Central memory CD4-positive, alpha-beta T cell (primary cell): ENCODE results near the gene LITAF.

ENCODE experiments used
- DNase-seq: peaks from one replicate; pipeline ENCODE4 v3.0.0; 2022
- total RNA-seq, 3 experiments: gene quantifications; one replicate each; lab custom pipeline; 2026; lab: John Stamatoyannopoulos, UW

The LITAF gene
- 87.8 to 156 (median 150) reads per million in 3 experiments for total RNA-seq

GRCh38 chr16:11586856-11587642 lies at the start of gene LITAF:
Gene LITAF, minus strand, starts transcription at chr16:11586919. Its CDS starts 30,189 bp downstream, at chr16:11556730.
- DNase-seq, result peak; percentile 50

DNA sequence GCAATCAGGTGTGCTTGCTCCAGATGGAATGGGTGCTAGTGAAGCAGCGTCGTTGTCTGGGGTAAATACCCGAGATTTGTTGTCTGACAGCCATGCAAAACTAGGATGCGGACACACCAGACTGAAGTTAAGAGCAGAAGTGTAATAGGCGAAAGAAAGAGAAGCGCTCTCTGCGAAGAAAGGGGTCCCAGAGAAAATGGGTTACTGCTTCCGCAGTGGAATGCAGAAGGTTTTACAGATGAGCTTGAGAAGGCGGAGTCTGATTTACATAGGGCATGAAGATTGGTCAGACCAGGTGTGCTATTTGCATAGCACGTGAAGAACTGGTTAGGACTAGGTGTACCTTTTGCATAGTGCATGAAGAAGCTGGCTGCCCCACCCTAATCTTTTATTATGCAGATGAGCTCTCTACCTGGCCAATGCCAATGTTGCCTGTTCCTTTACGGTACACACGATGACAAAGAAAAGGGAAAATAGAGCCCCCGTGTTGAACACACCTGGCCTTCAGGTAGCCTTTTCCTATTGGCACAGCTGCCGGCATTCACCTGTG lies 49.5 kb upstream of the LITAF start:
- peak; percentile 9 for DNase-seq

DNA sequence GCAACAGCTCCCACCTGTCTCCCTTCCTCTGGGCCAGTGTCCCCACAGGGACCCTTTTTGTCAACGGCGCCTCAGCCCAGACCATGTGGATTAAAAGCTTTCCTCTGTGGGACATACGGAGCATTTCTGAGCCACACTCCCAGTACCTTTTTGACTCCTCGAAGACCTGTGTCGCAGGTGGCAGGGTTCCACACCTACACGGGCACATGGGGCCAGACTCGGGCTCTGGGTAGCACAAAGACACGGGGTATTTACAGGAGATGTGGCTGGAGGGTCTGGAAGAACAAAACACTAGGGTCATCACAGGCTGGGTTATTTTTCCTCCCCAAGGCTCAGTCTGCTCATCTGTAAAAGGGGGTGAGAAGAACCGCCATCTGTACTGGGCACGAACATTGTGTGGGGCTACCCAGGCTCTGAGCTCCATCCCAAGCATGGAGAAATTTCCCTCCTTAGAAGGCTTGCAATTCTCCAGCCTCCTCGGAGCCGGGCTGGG lies 49.0 kb upstream of the LITAF start:
- no peak for DNase-seq

DNA sequence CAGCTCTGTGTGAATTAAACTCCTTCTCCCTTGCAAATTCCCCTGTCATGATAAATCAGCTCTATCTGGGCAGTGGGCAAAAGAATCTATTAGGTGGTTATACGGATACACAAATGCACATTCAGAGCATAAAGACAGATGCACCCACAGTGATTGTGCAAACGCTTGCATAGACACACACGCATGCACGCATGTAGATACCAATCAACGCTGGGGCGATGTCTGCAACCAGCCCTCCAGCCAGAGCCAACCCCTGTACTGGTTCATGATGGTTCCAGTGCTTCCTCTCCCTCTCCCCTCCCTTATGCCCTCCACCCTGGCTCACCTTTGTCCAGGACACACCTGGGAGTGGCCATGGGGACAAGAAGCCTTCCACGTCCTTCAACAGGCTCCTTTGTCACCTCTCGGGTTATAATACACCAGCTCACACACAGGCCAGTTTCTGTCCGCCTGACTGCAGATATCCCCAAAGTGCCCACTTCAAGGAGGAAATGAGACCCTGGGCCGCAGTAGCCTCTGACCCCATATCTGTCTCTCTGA lies 48.5 kb upstream of the LITAF start:
- DNase-seq, result no peak

DNA sequence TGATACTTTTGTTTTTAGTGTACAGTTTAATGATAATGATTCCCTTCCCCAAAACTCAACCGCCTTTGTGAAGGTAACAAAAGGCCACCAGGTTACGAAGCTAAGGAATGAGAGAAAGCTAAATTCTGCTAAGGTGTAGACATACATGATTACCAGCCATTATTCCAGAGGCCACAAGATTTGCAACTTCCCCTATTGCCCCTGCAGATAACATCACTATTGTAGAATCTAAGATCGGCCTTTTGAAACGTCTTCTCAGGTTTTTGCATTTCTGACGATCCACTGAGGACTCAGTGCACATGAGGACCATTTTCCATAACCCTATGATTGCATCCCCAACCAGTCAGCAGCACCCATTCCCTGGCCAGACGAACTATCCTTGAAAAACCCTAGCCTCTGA lies 47.6 kb upstream of the LITAF start:
- no peak for DNase-seq

DNA sequence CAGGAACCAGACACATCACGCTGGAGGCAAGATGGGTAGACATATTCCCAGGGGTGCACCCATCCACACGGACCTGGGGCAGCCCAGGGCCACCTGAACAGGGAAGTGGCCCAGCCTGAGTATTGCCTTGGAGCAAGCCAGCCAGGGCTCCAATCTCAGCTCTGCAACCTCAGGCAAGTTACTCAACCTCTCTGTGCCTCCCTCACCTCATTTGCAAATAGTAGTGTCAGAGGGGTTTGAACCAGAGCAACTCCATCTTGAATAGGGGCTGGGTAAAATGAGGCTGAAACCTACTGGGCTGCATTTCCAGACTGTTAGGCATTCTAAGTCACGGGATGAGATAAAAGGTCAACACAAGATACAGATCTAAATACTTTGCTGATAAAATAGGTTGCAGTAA lies 46.4 kb upstream of the LITAF start:
- no peak for DNase-seq

- no peak for DNase-seq
Observed at GRCh38 chr16:11632455-11632939, 45.8 kb upstream of the LITAF start.

GRCh38 chr16:11631214-11631613 lies 44.5 kb upstream of the LITAF start:
- DNase-seq, result no peak

DNA sequence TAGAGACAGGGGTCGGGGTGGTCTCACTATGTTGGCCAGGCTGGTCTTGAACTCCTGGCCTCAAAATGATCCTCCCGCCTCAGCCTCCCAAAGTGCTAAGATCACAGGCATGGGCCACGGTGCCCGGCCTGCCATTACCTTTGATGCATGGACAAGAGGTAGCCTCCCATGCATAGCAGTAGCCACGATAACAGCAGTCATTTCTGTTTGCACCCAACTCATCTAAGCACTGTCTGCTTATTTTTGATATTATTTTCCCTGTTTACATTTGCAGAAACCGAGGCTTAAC lies 44.0 kb upstream of the LITAF start:
- DNase-seq, result no peak

GRCh38 chr16:11630046-11630767 lies 43.5 kb upstream of the LITAF start:
- no peak for DNase-seq

DNA sequence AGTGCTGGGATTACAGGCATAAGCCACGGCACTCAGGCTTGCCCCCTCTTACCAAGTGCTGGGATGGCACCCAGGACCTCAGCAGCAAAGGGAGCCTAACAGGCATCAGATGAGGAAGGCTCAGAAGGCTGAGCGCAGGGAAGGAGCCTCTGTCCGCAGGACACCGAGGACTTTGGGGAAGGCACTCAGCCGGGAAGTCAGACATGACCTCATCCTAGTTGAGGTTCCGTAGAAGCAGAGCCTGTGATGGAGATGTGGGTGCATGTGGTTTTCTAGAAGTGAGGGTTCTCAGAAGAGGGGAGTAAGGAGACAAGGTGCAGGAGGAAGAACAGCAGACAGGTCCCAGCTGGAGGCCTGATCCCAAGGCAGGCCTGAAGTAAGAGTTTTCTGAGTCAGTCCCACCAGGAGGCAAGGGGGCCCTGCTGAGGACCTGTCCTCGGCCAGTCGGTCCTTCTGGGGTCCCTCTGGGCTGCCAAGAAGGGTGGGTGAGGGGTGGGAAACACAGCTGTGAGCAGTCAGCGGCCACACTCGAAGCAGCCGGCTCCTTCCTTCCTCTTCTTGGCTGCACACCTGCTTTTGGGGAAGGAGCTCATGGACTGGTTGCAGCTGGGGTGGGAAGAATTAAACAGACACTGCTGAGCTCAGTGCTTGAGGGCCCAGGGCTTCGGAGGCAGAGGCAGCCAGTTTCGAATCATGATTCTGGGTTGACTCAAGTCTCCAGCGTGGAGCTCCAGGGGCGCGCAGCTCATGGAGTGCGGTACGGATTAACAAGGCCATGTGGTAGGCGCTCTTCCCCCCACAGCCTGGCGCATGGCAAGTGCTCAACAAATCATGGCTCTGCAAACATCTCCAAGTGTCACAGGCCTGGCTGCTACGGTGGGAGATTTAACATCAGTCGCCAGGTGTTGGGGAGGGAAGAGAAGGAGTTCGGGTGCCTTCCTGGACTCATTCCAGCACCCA lies 42.6 kb upstream of the LITAF start:
- DNase-seq, result no peak

- DNase-seq, result no peak
Observed at GRCh38 chr16:11627822-11628457, 41.2 kb upstream of the LITAF start.

GRCh38 chr16:11627292-11627663 lies 40.6 kb upstream of the LITAF start:
- DNase-seq, result no peak

DNA sequence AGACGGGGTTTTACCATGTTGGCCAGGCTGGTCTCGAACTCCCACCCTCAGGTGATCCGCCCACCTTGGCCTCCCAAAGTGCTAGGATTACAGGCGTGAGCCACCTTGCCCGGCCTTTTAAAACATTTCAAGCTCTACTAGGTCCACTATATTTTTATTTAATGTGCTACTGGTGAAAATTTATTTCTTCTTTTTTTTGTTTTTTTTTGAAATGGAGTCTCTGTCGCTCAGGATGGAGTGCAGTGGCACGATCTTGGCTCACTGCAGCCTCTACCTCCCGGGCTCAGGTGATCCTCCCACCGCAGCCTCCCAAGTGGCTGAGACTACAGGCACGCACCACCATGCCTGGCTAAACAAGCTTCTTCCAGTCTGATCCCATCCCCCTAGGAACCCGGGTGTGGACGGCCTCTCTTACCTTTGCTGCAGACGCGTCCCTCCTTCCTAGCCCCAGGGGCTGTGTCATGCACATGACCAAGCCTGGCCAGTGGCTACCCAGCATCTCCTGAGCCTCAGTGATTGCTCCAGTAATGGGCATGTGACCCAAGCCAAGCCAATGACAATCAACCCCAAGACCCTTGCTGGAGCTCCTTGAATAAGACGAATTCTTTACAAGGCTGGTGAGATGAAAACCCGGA lies 40.1 kb upstream of the LITAF start:
- DNase-seq, result no peak

DNA sequence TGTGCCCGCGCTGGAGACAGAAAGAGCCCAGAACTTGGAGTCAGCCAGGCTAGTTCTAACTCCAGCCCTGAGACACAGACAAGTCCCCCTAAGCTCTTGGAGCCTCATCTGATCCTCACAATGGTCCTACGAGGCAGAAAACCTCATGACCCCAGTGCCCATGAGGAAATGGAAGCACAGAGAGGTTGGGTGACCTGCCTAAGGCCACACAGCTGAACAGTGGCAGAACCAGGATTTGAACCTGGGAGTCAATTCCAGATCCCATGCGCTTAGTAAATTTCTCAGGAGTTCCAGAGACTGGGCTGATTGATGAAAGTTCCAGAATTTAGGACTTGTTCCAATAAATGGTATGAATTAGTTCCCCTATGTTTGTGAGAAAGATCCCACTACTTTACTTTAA lies 39.0 kb upstream of the LITAF start:
- no peak for DNase-seq

GRCh38 chr16:11624636-11625607 lies 38.2 kb upstream of the LITAF start:
- no peak for DNase-seq

DNA sequence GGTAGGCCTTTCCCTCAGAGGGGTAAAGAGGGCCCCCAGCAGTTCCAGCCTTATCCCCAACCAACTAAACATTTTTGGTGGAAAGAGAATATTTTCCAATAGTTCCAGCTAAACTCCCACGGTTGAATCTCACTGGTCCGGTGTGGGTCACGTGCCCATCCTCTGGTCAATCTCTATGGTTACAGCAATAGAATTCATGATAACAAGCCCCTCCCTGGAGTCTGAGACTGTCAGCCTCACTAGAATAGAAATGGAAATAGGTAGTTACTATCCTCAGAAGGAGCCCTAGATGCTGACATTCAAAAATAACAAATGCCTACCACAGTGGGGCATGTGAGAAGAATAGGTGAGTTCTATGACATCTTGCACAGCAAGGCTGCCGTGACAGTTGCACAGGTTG lies 37.5 kb upstream of the LITAF start:
- no peak for DNase-seq

- DNase-seq, result peak; percentile 66
Observed at GRCh38 chr16:11621920-11622651, 35.4 kb upstream of the LITAF start.

DNA sequence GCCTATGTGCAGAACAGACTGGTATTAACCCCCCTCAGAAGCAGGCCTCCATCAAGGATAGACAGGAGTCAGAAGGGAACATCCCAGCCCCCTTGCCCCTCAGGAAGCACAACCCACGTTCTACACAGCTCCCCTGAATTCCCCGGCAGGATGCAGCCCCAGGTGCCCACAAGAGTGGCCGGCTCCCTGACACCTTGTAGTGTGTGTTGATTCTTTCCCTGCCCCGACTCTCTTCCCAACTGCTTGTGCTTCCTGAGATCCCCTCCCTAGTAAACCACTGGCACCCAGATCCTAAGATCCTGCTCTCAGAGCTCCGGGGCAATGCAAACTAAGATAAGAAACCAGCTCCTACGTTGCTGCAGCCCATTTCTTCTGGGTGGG lies 34.8 kb upstream of the LITAF start:
- DNase-seq, result no peak
